Duodenal mucosa (tissue), 2 donors: Measurements from ENCODE around the gene TMIGD2.
"Not testable (repeated sequence)": the region's sequence is repeated elsewhere in the genome, so short reads cannot be mapped to it uniquely, and the experiment has no call there.

Experiments used
- H3K27ac ChIP-seq: one replicate; pipeline ENCODE4 v1.7.0; 2013; ENCODE audit warnings: low read depth, low read length
- H3K27me3 ChIP-seq, 2 donors: one replicate each; pipeline ENCODE4 v1.7.0; 2013; ENCODE audit warnings: low read length in 2 of 2, control low read depth in 1 of 2; ENCODE audit not compliant: insufficient read depth in 2 of 2, control insufficient read depth in 1 of 2
- H3K36me3 ChIP-seq, 2 donors: one replicate each; pipeline ENCODE4 v1.7.0; 2013; ENCODE audit warnings: low read length in 2 of 2, control low read depth in 1 of 2; ENCODE audit not compliant: insufficient read depth in 2 of 2, control insufficient read depth in 1 of 2
- H3K4me1 ChIP-seq, 2 donors: one replicate each; pipeline ENCODE4 v1.7.0; 2013; ENCODE audit warnings: low read length in 2 of 2, control low read depth in 1 of 2; ENCODE audit not compliant: insufficient read depth in 2 of 2, control insufficient read depth in 1 of 2
- H3K4me3 ChIP-seq, 2 donors: one replicate each; pipeline ENCODE4 v1.7.0; 2013; ENCODE audit warnings: low read length in 2 of 2, low read depth in 1 of 2
- H3K9ac ChIP-seq, 2 donors: one replicate each; pipeline ENCODE4 v1.7.0; 2013; ENCODE audit warnings: low read length in 2 of 2, low read depth in 1 of 2
- H3K9me3 ChIP-seq, 2 donors: one replicate each; pipeline ENCODE4 v1.7.0; 2013; ENCODE audit warnings: low read length in 2 of 2, control low read depth in 1 of 2; ENCODE audit not compliant: control insufficient read depth in 1 of 2

TMIGD2 gene

GRCh38 chr19:4297901-4298809 is 4.0 kb downstream of the TMIGD2 start:
- no peaks in the 10 kb centered on the region for H3K9me3 ChIP-seq
- peaks cover 0 to 3% of the 10 kb centered on the region in 2 donors for H3K4me1 ChIP-seq
- H3K9ac ChIP-seq, result no peak overlapping the region
- no peak overlapping the region for H3K4me3 ChIP-seq
- H3K36me3 ChIP-seq, result no peaks in the 10 kb centered on the region
- peaks cover 0 to 4% of the 10 kb centered on the region in 2 donors for H3K27me3 ChIP-seq
- H3K27ac ChIP-seq, result no peak overlapping the region

DNA sequence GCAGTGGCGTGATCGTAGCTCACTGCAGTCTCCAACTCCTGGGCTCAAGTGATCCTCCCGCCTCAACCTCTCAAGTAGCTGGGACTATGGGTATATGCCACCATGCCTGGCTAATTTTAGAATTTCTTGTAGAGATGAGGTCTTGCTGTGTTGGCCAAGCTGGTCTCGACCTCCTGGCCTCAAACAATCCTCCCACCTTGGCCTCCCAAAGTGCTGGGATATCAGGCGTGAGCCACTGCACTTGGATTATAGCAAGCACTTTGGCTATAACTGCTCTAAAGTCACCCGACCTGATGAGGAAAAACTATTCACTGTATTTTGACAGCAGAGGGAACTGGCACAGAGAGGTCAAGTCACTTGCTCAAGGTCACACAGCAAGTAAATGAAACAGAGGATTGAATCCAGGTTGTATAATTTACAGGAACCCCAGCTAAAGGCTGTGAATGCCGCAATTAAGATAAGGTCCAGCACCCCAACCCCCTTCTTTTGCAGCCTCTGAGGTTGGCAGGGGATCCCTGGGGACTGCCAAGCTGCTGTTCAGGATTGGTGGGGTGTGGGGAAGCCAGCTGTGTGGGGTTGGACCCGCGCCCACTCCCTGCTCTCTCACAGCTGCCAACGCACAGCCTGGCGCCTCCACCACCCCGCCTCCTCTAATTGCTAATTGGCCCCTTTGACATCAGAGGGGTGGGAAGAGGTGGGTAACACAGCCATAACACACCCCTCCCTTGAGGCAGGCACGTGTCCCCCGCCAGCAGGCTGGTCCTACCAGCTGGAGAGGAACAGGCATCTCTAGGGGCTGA is 6.0 kb downstream of the TMIGD2 start:
- Histone ChIP-seq H3K27me3 (peaks cover 0 to 4% of the 10 kb centered on the region in 2 donors), H3K9me3 (no peaks in the 10 kb centered on the region)

GRCh38 chr19:4294389-4294788 is 7.8 kb downstream of the TMIGD2 start:
- Histone ChIP-seq H3K4me3 (no peak overlapping the region), H3K9me3 (no peaks in the 10 kb centered on the region), H3K9ac (no peak overlapping the region), H3K36me3 (no peaks in the 10 kb centered on the region), H3K27me3 (peaks cover 0 to 4% of the 10 kb centered on the region in 2 donors), H3K4me1 (no peaks in the 10 kb centered on the region), H3K27ac (no peak overlapping the region)

More for the DNA sequence above, 6.0 kb downstream of the TMIGD2 start:
- H3K9ac ChIP-seq, result no peak overlapping the region
- no peak overlapping the region for H3K4me3 ChIP-seq
- no peaks in the 10 kb centered on the region for H3K4me1 ChIP-seq
- H3K36me3 ChIP-seq, result no peaks in the 10 kb centered on the region
- no peak overlapping the region for H3K27ac ChIP-seq

GRCh38 chr19:4292515-4292914 is 9.7 kb downstream of the TMIGD2 start:
- Histone ChIP-seq H3K9ac (no peak overlapping the region), H3K36me3 (no peaks in the 10 kb centered on the region), H3K4me1 (no peaks in the 10 kb centered on the region), H3K27ac (no peak overlapping the region), H3K4me3 (no peak overlapping the region), H3K9me3 (no peaks in the 10 kb centered on the region), H3K27me3 (peaks cover 0 to 4% of the 10 kb centered on the region in 2 donors)

DNA sequence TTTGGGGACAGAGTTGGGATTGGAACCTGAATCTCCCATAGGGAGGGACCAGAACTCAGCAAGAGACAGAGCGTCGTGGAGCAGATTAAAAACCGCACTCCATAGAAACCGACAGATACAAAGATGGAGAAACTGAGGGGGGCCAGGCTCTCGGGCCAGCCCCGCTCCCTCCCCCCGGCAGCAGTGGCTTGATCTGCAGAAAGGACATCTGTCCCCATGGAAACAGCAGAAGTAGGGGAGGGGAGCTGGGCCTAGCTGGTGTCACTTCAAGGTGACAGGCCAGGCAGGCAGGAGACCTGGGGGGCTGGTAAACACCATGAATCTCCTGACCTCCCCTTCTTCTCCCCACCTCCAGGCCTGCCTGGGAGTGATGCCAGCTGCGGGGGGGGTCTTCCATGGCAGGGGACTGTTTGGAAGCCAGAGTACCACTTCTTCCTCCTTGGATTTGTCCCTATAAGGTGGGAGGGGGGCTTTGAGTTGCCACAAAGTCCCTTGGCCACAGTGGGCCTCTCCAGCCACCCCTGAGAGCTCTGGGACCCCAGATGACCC is 10.9 kb downstream of the TMIGD2 start:
- H3K36me3 ChIP-seq, result no peaks in the 10 kb centered on the region
- H3K27me3 ChIP-seq, result peaks cover 0 to 4% of the 10 kb centered on the region in 2 donors
- H3K9me3 ChIP-seq, result no peaks in the 10 kb centered on the region
- H3K27ac ChIP-seq, result no peak overlapping the region
- H3K4me3 ChIP-seq, result no peak overlapping the region
- H3K4me1 ChIP-seq, result no peaks in the 10 kb centered on the region
- no peak overlapping the region for H3K9ac ChIP-seq

- Histone ChIP-seq H3K4me3 (no peak overlapping the region), H3K27ac (no peak overlapping the region), H3K36me3 (no peaks in the 10 kb centered on the region), H3K9ac (no peak overlapping the region), H3K4me1 (peaks cover 5 to 6% of the 10 kb centered on the region in 2 donors), H3K27me3 (peaks cover under 1% of the 10 kb centered on the region in 2 donors), H3K9me3 (no peaks in the 10 kb centered on the region)
These were observed 14.0 kb downstream of the TMIGD2 start for GRCh38 chr19:4288091-4288777.

- not testable (repeated sequence) for H3K9me3 ChIP-seq, H3K4me1 ChIP-seq, H3K9ac ChIP-seq, H3K4me3 ChIP-seq, H3K27ac ChIP-seq, H3K36me3 ChIP-seq
- peaks cover 6 to 13% of the 10 kb centered on the region in 2 donors for H3K27me3 ChIP-seq
These were observed 16.0 kb downstream of the TMIGD2 start for GRCh38 chr19:4286141-4286540.

DNA sequence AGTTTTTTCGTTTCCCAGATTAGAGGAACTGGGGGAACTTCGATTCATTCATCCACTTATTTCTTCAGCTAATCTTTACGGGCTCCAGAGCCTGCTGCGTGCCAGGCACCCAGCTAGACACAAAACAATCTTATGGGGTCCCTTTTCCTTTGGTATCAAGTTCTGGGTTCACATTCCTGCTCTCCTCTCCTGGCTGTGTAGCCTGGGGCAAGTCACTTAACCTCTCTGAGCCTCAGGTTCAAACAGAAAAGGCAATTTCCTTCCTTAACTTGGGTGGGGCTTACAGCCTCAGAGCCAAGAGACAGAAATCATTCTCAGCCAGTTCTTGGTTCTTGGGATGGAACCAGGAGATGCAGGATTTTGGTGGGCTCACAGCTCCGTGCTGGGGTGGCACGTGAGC is 17.2 kb downstream of the TMIGD2 start:
- Histone ChIP-seq H3K9ac (peak overlapping the region; percentile 41 to 60), H3K27me3 (peaks cover 16 to 21% of the 10 kb centered on the region in 2 donors), H3K27ac (no peak overlapping the region), H3K36me3 (no peaks in the 10 kb centered on the region), H3K4me1 (peaks cover 5 to 6% of the 10 kb centered on the region in 2 donors), H3K9me3 (no peaks in the 10 kb centered on the region), H3K4me3 (peak overlapping the region; percentile 69 to 84)

DNA sequence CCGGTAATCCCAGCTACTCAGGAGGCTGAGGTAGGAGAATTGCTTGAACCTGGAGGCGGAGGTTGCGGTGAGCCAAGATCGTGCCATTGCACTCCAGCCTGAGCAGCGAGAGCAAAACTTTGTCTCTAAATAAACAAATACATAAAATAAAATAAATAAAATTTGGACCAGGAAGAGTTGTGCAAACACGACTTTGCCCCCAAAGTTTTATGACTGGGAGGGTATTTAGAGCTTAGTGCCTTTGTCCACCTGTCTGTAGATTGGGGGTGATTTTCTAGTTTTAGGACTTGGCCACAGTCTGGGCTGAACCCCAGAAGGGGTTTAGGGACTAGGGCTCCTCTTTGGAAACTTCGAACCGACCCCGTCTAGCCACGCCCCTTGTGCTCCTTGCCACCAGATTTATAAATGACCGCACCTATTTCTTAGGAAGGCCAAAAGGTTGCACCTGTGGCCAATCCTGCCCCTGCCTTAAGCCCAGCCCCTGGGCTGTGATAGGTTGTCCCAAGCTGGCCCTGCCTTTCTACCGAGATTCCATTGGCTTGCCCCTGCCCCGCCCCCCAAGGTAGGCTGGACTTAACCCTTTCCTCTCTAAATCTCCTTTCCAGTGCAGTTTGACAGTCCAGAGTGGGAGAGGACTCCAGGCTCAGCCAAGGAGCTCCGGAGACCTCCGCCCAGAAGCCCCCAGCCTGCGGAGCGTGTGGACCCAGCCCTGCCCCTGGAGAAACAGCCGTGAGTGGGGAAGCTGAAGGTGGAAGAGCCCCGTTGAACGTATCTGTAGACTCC is 17.8 kb downstream of the TMIGD2 start:
- H3K36me3 ChIP-seq, result no peaks in the 10 kb centered on the region
- H3K4me1 ChIP-seq, result peaks cover 5 to 9% of the 10 kb centered on the region in 2 donors
- peaks cover 21 to 26% of the 10 kb centered on the region in 2 donors for H3K27me3 ChIP-seq
- H3K4me3 ChIP-seq, result peak overlapping the region; percentile 69 to 84
- no peaks in the 10 kb centered on the region for H3K9me3 ChIP-seq
- H3K27ac ChIP-seq, result no peak overlapping the region
- H3K9ac ChIP-seq, result peak overlapping the region; percentile 41 to 60
